Ureter (tissue), 1 donor: ENCODE measurements around the gene GH2. TPM values are rescaled to one million over a fixed set of nuclear protein-coding genes. Genes with fewer than 3 reads are reported as not detected.

Experiments
- DNase-seq: peaks from one replicate; pipeline ENCODE4 v3.0.0-alpha.2; 2020; ENCODE audit warnings: low spot score
- total RNA-seq: library from RNA; stranded (reverse); gene quantifications from one replicate; pipeline ENCODE4 v1.2.4, GENCODE V29; 2023
- donor health status: DM: yes; HTN: yes; CAD: no.

GH2 gene
- total RNA-seq, 1 donor from 2014 or later = not detected

DNA sequence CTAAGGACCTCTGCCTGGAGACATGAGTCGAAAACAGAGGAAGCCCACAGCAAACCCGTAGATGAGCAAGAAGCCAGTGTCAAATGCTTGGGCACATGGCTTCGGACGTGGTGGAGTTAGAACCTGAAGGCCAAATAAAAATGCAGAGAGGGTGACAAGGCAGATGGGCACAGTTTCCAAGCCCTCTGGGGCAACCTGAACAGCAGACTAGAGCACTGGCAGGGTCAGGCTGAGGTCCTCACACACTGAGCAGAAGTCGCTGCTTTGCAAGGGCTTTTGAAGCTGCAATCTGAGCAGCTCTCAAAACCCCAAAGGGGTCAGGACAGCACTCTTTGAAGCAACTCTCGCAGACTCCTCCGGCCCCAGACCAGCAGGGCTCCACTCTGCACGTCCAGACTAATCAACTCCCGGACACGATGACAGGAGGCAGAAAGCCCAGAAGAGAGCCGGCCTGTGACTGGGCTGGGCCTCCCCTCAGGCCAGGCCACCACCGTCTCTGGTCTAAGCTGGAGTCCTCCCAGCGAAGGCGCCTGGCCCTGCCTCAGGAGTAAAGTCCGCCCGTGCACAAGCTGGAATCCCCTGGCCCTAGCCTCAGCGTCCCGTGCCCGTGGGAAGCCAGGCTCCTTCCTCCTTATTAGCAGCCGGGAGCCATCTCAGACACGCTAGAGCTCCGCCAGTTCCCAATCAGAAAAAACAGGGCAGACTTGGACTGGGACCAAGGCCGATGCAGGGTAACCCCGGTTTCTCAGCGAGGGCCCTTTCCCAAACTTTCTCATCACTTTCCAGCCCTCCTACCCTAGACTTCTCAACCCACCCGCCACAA, 40.2 kb downstream of the GH2 start:
- DNase-seq = peak; percentile 74

DNA sequence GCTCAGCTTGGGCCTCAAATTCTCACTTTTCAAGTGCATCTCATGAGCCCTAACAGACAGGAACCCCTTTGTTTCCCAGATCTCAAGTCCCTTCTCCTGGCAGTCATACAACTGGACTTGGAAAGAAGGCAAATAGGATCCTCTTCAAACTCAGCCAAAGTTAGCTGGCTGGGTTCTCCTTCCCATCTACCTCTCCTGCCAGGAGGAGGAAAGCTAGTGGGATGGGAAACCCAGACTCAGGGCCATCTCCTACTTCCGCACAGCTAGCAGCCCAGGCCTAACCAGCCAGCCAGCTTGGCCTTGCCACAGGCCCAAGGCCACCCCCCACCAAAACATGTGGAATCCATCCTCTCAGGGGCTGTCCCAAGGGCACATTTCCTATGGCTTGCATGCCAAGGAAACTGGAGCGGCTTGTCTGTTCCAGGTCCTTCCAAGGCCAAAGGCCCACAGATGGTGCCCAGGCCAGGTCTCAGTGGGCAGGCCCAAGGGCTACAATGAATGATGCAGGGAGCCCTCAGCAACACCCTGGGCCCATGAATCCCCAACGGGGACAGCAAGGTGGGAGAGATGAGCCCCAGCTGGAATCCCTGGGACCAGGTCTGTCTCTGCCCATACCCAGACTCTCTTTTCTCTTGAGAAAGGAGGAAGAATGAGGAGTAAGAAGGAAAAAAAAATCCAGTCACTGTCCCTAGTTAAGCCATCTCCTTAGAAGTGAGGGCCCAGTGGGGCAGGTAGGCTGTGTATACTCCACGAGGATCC, 41.0 kb downstream of the GH2 start:
- no peak for DNase-seq

DNA sequence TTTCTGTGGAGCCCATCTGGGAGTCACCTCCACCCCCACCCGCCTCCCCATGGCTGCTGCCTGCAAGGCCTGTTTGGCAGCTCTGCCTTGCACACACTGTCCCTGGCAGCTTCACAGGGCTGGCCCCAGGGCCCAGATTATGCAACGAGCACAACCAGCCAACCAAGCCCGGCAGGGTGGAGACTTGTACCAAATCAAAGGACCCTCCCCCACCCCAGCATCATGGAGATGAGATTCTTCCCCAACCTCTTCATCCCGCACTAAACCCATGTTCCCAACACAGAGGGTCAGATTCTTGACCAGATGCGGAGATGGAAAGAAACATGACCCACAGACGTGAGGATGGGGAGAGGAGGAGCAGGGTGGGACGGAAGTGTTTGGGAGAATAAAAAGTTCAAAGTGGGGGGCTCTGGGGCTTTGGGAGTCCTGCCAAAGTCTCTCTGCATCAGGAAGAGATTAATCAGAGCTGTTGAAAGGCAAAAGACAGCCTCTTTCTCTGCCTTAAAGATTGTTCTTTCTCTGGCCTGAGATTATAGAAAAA, 43.0 kb downstream of the GH2 start:
- peak; percentile 97 for DNase-seq

DNA sequence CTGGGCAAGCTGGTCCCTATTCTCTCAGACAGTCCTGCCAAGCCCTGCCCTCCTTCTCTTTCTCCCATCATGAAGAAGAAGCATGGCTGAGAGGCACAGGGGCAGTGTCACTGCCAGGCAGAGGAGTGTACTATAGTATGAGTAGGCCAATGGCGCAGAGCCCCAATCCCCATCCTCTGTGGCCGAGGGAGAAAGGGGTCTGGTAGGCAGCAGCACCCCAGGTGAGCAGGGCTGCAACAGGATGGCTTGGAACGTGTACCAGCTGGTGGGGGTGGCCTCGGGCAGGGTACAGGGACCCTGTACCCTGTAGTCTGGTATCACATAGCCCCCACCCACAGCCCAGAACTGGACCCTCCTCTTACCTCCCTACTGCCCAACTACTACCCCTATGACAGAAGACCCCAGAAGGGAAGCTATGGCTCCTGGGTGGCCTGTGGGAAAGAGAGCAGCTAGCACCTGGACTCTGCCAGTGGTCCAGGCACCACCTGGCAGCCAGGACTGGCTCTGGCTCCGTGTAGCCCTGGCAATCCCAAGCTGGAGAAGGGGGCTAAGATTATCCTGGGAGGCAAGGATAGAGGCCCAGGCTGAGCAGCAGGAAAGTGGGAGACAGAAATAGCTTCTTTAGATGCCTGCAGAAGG, 43.7 kb downstream of the GH2 start:
- DNase-seq = no peak

DNA sequence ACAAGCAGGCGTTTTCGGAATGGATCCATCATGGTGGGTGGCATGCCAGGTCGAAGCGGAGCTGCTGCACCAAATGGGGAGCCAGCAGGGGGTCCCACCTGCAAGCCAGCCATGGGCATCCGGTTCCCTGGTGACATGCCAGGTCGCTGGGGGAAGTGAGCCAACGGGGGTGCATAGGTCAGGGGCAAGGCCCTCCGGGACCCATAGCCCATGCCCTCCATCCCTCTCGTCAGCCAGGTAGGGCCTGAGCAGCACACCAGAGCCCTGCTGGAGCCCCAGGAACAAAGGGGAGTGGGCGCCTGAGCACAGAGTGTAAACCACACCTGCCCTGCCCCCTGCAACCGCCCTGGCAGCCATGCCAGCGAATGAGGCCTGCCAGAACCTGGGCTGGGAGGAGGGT, 44.3 kb downstream of the GH2 start:
- no peak for DNase-seq

DNA sequence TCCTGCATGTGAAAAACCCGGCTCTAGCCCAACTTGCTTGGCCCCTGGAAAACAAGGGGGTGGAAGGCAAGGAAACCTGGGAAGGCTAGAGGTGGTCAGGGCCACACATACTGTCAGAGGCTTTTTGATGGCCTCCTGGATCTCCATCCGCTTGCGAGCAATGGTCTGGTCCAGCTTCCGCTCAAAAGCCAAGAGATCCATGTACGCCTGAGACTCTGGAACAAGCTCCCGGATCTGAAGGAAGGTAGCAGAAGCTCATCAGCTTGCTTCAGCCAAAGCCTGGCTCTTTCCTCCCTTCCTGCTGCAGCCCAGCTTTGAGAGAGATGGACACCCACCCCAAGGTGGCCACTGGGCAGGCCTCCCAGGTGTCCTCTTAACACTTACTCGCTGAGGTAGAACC, 44.9 kb downstream of the GH2 start:
- no peak for DNase-seq

DNA sequence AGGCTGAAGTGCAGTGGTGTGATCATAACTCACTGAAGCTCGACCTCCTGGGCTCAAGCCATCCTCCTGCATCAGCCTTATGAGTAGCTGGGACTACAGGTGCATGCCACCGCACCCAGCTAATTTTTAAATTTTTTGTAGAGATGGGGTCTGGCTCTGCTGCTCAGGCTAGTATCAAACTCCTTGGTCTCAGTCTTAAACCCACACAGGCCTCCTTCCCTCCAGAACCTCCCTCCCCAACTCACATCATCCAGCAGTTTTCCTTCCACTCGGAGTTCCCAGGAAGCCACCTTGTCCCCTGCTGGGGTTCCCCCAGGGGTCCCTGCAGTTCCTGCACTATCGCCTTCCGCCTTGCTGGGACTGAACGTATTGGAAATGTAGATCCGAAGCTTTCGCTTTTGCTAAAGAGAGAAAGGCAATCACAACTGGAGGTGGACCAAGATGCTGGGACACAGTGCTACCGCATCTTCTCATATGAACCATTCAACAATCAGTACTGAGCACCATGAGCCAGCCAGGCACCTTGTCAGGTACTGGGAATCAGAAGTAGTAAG, 46.5 kb downstream of the GH2 start:
- no peak for DNase-seq

DNA sequence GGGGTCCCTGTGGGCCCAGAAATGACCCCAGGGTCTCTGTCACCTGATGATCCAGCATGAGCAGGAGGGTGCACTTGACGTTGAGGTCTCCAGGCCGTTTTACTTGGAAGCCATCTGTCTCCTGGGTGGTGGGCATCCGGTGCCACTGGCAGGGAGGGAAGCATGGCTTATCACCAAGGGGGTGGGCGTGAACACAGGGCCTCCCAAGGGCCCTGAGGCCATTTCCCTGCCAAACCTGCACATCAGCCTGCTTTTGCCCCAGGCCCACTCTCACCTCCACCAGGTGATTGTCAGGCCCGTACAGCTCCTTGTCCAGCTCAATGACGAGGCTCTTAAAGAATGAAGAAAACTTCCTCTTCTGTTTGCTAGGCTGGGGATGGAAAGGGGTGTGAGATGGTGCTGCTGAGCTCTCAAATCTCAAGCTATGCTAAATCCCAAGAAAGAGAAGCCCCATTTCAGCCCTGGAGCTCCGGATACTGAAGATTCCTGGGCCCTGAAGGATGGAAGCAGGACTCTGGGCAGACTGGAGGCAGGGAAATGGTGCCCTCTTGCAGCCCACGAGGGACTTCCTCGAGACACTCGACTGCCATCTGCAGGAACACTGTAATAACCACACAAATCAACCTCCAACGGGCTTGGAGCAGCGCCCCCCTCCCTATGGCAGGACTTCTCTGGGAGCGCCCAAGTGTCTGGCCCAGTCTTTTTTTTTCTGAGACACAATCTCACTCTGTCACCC, 47.1 kb downstream of the GH2 start:
- DNase-seq = no peak

DNA sequence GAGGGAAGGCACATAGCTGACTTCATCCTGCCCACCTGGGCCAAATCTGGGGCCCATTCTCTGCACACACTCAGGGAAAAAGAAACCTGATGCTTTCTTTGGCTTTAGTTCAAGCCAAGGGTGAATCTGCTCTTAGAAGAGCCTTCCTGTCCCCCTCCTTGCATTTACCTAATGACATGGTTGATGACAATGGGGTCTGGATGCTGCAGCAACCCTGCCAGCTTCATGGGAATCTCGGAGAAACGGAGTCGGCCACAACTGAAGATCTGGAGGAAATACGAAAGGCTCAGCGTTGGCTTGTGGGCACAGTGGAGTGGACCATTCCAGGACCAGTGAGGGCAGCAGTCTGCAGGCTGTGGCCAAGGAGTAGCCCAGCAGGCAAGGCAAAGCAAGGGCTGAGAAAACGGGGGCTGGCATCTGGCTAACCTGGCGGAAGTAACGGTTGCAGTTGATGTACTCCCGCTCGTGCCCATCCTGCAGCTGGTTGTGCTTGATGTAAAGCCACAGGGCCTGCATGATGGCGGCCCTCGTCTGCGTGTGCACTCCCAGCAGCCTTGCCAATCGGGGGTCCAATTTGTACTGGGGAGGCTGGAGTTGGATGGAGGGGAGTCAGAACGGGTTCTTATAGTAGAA, 47.9 kb downstream of the GH2 start:
- DNase-seq = no peak

DNA sequence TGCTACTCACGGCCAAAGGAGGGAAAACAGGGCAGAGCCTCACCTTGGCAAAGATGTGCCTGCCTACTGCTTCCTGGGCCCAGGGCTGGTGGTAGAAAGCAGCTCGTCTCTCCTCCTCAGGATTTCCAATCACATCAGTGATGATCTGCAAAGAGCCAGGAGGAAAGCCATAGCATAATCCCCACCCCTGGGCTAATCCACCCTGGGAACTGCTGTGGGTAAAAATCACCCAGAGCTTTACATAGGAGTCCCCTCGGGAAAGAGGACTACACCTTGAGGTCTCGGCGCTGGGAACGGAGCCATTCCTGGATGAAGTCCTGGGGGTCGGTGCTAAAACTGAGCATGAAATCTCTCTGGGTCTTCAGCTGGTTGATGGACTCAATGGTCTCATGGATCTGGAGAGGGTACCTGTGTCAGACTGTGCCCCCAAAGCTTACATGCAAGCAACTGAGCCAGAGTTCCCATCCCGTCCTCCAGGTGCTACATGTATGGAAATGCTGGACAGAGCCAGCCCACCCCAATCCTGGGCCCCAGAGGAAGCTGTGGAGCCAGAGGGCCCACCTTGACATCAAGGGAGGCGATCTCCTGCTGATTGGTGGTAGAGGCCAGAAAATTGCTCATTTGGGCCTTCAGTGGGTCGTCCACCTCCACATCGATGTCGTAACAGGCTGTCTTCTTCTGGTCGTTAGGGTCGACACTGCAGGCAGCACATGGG, 48.6 kb downstream of the GH2 start:
- no peak for DNase-seq

DNA sequence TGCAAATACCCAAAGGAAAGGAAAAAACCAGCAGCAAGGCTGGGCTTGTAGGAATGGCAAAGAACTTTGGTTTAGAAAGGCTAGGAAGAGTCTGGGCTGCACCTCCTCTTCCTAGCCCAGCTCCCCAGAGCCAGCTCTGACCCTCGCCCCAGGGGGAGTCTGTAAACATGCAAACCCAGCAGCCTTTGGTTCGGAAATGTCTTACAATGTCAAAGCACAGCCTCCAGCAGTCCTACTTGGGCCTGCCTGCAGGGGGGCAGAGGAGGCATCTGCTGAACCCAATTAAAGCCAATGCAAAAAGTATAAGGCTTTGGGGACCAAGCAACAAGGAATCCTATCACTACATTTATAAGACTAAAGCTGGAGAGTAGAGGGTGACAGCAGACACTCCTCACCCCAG, 49.3 kb downstream of the GH2 start:
- no peak for DNase-seq

DNA sequence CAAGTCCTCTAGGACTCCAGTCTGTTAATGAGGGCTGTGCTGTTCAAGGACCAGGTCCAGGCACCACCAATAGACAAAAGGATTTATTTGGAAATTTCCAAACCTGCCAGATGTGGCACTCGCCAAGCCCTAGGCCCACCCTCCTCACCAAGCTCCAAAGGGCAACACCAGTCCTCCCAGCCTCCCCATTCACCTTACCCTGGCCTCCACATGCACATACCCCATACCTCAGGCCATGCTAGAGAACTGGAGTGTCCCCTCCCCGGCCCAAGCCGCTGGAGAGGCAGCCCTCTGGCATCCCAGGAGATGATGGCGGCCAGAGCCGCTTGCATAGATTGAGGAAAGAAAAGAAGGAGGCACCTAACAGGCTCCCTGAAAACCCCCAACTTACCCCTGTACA, 49.7 kb downstream of the GH2 start:
- DNase-seq = no peak

DNA sequence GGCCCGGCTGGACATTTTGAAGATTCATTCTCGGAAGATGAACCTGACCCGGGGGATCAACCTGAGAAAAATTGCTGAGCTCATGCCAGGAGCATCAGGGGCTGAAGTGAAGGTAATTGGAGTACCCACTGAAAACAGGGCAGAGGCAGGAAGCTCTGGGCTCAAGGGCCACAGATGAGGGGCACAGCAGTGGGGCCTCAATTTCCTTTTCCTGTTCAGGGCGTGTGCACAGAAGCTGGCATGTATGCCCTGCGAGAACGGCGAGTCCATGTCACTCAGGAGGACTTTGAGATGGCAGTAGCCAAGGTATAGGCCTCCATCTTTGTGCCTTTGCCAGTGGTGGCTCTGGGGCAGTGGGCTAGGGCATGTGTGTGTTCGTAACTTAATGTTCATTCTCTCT, 50.2 kb downstream of the GH2 start:
- DNase-seq = no peak

DNA sequence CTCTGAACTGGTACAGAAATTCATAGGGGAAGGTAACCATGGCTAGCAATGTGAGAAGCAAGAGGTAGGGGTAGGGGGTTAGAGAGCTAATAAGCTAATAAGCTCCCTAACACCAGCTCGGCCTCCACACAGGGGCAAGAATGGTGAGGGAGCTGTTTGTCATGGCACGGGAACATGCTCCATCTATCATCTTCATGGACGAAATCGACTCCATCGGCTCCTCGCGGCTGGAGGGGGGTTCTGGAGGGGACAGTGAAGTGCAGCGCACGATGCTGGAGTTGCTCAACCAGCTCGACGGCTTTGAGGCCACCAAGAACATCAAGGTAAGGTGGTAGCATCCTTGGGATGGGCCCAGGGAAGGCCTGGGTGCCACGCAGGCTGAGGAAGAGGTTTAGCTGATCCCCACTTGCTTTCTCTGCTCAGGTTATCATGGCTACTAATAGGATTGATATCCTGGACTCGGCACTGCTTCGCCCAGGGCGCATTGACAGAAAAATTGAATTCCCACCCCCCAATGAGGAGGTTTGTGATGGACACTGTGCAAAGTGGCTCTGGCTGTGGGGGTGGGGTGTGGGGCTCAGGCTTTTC, 50.7 kb downstream of the GH2 start:
- DNase-seq = no peak

DNA sequence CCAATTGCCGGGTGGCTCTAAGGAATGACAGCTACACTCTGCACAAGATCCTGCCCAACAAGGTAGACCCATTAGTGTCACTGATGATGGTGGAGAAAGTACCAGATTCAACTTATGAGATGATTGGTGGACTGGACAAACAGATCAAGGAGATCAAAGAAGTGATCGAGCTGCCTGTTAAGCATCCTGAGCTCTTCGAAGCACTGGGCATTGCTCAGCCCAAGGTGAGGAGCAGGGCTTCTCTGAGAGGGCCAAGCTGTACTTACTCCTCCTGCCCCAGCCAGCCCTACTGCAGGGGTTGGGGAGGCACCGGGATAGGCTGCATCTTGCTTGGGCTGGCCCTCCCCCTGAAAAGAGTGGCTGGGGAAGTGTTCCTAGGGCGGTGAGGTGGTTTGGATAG, 51.5 kb downstream of the GH2 start:
- no peak for DNase-seq

Other genes starting within 250 kb of the GH2 start
- gene LIMD2, start 181.8 kb downstream of the GH2 start, total RNA-seq = 13.8 TPM
- 58.6 TPM for gene STRADA, start 140.1 kb downstream of the GH2 start, total RNA-seq
- gene CCDC47, start 108.3 kb downstream of the GH2 start, total RNA-seq = 94.9 TPM
- 185 TPM for gene DDX42, start 107.8 kb downstream of the GH2 start, total RNA-seq
- 121 TPM for gene PSMC5, start 54.5 kb downstream of the GH2 start, total RNA-seq
- gene FTSJ3, start 54.3 kb downstream of the GH2 start, total RNA-seq = 56.7 TPM
- gene SMARCD2, start 39.3 kb downstream of the GH2 start, total RNA-seq = 90.6 TPM
- gene CSH2, start 8.3 kb downstream of the GH2 start, total RNA-seq = not detected
- not detected for gene CSH1, start 14.6 kb upstream of the GH2 start, total RNA-seq
- gene CSHL1, start 29.3 kb upstream of the GH2 start, total RNA-seq = not detected
- not detected for gene GH1, start 36.9 kb upstream of the GH2 start, total RNA-seq
- gene CD79B, start 50.4 kb upstream of the GH2 start, total RNA-seq = 12.5 TPM
- gene SCN4A, start 91.0 kb upstream of the GH2 start, total RNA-seq = 2.2 TPM
- gene PRR29, start 116.4 kb upstream of the GH2 start, total RNA-seq = 3.5 TPM
- gene ICAM2, start 138.7 kb upstream of the GH2 start, total RNA-seq = 39.0 TPM
- gene ERN1, start 248.2 kb upstream of the GH2 start, total RNA-seq = 49.2 TPM